ENCODE data around the gene GCNT1.
"Not testable (repeated sequence)": the region's sequence is repeated elsewhere in the genome, so short reads cannot be mapped to it uniquely, and the experiment has no call there.

The GCNT1 gene
- 8.5 to 25.3 (median 15.2) reads per million in 3 experiments for total RNA-seq

DNA sequence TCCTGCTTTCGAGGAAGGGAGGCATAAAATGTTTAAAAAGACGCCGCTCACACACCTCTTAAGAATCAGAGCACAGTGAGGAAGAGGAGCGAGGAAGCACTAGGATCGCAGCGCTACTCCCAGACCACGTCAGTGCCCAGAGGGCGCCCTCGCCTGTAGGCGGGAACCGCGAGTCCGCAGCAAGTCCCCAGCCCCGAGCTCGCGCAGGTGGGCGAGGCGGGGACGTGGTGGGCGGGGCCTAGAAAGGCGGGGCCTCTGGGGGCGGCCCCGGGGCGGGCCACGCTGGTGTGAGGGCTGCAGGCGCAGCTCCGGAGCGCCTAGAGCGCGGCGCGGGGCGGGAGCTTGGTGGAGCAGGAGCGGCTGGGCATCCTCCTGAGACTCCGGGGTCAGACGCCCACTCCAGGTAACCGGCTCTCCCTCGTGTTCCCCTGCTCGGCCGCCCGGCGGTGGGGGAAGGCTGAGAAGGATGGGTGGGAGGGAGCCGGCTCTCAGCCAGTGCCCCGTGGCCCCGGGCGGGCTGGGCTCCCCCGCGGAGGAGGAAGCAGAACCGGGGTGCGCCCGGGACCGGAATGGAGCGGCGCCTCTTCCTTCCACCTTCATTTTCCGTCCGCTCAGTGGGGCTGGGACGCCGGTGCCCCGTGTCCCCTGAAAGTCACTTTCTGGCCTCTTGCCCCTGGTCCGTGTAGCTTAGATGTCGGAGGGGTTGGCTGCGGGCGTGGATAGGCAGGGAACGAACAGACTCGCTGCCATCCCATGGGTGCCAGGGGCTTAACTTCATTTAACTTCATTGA, at the start of gene GCNT1:
GCNT1 (plus strand) TSS at position 280 of the 791 bp plus-strand sequence. CDS start 43,200 bp downstream, outside the sequence.
- DNase-seq: peak; percentile 84

DNA sequence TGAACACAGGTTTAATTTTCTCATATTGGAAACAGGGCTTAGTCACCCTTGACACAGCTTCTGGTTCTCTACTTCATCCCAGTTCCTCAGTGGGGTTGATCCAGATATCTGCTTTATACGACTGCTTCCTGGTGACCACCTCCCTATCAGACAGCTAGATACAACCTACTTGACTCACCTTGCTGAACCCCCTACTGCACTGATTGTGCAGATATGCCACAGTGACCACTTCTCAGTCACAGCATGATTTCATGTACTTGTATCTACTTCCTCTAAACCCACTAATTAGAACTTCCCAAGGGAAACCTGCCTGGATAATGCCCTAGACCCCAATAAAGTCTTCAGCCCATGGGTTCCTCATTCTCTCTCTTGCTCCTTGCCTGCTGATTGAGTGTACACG, 46.3 kb upstream of the GCNT1 start:
- DNase-seq: no peak

DNA sequence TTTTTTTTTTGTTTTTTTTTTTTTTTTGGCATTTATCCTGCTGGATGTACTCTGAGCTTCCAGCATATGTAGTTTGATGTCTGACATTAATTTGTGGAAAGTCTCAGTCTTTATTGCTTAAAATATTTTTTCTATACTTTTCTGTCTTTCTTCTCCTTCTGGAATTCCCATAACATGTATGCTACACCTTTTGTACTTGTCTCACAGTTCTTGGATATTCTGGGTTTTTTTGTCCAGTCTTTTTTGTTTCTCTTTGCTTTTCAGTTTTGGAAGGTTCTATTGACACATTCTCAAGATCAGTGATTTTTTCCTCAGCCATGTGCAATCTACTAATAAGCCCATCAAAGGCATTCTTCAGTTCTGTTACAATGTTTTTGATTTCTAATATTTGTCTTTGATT, 45.3 kb upstream of the GCNT1 start:
- no peak for DNase-seq

DNA sequence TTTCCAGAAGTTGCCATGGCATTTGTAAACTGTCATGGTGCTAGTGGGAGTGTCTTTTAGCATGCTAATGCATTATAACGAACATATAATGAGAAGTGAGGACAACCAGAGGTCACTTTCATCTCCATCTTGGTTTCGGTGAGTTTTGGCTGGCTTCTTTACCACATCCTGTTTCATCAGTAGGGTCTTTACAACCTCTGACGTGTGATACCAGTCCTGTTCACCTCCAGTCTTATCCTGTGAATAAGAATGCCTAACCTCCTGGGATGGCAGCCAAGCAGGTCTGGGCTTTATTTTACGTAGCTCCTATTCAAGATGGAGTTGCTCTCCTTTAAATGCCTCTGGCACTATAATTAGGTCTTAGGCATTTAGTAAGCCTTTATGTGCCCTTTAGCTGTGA, 44.3 kb upstream of the GCNT1 start:
- no peak for DNase-seq

DNA sequence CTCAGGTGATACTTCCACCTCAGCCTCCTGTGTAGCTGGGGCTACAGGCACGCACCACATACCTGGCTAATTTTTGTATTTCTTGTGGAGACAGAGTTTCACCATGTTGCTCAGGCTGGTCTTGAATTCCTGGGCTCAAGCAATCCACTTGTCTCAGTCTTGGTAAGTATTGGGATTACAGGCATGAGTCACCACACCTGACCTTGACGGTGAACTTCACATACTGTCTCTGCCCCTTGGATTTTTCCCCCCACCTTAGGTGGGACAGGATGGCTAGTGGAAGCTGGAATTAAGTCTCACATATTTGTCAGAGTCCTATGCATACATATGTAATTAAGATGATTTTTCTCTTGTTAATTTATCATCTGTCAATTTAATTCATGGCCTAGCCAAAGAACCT, 43.8 kb upstream of the GCNT1 start:
- no peak for DNase-seq

DNA sequence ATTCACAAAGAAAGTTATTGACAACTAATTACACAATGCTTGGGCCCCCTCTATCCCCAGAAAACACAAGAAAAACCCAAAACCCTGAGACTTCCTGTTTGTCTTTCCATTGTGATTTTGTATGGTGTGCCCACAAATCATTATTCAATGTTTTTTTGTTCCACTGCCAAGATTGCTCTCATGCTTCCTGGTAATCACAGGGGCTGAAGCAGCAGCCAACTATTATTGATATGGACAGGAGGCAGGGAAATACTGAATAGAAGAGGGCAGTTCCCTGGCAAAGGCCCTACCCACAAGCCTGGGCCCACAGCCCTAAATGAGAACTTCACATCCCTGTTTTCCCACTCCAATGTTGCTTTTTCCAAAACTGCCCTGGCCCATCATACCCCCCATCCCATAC, 43.3 kb upstream of the GCNT1 start:
- no peak for DNase-seq

DNA sequence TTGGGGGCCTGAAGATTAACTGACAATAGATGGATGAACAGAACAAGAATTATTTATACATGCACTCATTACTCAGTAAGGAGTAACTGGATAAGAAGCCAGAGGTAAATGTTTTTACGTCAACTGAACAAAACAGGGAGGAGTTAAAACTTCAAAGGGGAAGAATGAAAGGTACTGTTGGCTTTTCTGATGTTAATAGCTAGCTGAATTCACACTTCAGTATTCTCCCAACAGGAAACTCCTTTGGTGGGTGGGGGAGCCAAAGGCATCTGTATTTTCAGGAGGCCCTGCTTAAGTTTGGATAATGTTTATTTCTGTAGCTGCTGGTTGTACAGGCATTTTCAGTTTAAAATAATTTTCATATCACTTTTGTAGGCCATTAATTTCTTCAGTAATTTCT, 41.6 kb upstream of the GCNT1 start:
- no peak for DNase-seq

DNA sequence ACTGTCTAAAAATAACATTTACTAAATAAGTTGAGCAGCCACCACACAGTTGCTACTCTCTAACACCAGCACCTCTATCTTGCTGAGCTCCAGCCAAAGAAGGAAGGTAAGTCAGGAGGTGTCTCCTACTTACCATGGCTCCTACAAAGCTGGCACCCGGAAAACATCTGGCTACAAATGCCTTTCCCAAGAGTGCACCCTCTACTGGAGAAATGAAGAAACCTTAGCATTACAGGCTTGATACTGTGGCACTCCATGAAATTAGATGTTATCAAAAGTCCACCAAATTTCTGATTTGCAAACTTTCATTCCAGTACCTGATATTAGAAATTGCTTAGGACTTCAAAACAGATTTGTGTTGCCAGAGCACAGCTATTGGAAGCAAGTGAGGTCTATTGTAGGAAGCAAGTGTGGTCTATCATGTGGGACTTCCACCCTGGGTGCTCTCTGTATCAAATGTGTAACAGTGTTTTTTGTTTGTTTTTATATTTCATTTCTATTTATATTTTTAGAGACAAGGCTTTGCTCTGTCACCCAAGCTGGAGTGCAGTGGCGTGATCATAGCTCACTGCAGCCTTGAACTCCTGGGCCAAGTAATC, 39.1 kb upstream of the GCNT1 start:
- no peak for DNase-seq

DNA sequence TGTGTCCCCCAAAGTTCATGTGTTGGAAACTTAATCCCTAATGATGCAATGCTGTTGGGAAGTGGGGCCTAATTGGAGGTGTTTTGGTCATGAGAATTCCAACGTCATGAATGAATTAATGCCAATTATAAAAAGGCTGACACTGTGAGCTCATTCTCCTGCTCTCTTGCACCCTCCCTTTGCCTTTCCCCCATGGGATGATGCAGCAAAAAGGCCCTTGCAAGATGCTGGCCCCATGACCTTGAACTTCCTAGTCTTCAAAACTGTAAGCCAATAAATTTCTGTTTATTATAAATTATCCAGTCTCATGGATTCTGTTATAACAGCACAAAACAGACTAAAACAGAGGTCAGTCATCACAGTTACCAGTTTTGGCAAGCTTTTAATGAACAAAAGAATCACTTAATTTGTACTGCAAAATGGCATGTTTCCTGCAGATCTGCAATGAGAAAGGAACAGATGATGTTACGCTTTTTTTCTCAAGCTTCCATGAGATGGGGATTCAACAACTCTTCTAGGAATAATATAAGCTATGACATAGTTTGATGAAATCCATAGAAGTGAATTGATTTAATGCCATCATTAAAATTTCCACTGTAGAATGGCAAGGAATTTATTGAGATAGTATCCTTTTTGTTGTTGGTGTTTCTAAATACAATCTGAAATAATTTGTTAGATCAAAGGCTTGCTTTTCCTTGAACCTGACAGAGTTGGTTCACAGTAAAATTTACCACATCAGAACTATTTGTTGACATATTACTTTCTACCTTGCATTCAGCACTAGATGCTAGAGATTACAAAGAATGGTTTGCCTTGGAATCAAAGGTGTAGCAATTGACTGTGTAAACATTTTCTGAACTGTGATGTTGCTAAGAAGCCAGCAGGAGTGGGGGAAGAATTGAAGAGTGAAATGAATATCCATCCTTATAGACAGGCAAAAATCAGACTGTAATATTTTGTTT, 35.5 kb upstream of the GCNT1 start:
- peak; percentile 35 for DNase-seq

DNA sequence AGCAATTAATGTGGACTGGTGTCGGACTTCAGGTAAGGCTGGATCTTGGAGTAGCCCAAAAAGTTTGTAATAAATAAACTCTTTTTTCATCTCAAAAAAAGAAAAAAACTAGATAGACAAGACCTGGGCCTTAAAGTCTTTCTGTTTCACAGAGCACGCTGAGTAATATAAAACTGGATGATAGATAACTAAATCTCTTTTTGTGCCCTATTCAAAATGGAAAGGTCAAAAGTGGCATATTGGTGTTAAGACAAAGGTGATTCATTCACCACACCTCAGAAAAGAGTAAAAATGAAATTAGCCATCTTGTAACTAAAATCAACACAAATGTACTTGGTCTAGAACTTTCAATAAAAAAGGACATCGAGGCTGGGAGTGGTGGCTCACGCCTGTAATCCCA, 34.5 kb upstream of the GCNT1 start:
- no peak for DNase-seq

DNA sequence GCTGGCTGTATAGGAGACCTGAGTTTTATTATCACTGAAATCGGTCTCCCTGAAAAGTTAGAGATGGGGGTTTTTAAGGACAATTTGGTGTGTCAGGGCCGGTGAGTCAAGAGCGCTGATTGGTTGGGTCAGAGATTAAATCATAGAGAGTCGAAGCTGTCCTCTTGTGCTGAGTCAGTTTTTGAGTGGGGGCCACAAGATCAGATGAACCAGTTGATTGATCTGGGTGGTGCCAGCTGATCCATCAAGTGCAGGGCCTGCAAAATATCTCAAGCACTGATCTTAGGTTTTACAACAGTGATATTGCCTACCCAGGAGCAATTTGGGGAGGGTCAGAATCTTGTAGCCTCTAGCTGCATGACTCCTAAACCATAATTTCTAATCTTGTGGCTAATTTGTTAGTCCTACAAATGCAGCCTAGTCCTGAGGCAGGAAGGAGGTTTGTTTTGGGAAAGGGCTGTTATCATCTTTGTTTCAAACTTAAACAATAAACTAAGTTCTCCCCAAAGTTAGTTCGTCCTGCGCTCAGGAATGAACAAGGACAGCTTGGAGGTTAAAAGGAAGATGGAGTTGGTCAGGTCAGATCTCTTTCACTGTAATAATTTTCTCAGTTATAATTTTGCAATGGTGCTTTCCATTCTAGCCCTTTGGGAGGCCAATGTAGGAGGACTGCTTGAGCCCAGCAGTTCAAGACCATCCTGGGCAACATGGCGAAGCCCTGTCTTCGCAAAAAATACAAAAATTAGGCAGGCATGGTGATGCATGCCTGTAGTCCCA, 33.1 kb upstream of the GCNT1 start:
- DNase-seq: no peak

DNA sequence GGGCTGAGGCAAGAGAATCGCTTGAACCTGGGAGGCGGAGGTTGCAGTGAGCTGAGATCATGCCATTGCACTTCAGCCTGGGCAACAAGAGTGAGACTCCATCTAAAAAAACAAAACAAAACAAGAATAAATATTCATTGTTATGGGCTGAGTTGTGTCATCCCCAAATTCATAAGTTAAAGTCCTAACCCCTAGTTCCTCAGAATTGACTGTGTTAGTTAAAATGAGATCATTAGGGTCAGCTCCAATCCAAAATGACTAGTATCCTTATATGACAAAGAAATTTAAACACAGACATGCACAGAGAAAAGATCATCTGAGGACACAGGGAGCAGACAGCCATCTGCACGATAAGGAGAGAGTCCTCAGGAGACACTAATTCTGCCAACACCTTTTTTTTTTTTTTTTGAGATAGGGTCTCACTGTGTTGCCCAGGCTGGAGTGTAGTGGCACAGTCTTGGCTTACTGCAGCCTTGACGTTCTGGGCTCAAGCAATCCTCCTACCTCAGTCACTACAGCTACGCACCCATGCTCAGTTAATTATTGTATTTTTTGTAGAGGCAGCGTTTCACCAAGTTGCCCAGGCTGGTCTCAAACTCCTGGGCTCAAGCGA, 32.1 kb upstream of the GCNT1 start:
- no peak for DNase-seq

DNA sequence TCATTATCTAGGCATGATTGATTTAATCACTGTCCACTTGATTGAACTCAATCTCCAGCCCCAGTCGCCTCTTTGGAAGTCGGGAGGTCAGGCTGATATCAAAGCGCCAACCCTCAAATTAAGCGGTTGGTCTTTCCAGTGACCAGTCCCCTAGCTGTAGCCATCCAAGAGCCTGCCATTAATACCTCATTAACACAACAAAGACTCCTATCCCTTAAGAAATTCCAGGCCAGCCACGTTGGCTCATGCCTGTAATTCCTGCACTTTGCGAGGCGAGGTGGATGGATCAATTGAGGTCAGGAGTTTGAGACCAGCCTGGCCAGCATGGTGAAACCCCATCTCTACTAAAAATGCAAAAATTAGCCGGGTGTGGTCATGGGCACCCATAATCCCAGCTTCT, 27.4 kb upstream of the GCNT1 start:
- no peak for DNase-seq

DNA sequence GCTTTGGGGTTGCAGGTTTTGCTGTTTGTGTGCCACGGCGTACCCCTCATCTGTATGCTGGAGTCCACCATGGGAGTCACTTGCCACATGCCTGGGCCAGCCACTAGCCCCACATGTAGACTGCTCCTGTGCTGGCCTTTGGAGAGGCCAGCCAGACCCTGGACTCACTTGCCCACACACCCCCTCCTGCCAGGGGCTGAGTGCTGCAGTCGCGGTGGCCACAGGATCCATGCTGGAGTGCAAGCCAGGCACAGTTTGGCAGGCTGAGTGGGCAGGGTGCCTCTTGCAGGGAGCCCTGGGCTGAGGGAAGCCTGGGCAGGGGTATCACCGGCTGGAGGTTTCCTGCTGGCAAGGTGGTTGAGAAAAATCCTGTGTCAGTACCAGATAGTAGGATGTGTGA, 25.6 kb upstream of the GCNT1 start:
- no peak for DNase-seq

DNA sequence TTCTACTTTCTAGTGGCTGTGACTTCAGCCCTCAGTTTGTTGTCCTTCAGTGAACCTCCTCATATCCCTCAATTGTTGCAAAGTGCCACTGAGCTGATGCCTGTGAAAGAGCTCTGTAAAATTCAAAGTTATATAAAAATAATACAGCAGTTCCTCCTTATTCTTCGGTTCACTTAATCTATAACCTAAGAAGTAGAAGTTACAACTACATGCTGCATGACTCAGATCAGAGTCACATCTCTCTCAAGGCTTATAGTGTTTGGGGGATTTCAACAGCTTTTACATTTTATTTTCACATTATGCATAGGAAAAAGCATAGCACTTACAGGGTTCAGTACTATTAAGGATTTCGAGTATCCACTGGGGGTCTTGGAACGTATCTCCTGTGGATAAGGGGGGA, 25.1 kb upstream of the GCNT1 start:
- DNase-seq: no peak

DNA sequence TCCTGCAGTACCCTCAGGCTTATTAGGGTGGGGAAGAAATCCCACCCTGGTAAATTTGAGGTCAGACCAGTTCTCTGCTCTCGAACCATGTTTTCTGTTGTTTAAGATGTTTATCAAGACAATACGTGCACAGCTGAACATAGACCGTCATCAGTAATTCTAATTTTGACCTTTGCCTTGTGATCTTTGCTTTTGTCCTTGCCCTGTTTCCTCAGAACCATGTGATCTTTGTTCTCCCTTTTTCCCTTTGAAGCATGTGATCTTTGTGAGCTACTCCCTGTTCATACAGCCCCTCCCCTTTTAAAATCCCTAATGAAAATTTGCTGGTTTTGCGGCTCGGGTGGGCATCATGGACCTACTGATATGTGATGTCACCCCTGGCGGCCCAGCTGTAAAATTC, 24.1 kb upstream of the GCNT1 start:
- not testable (repeated sequence) for DNase-seq

DNA sequence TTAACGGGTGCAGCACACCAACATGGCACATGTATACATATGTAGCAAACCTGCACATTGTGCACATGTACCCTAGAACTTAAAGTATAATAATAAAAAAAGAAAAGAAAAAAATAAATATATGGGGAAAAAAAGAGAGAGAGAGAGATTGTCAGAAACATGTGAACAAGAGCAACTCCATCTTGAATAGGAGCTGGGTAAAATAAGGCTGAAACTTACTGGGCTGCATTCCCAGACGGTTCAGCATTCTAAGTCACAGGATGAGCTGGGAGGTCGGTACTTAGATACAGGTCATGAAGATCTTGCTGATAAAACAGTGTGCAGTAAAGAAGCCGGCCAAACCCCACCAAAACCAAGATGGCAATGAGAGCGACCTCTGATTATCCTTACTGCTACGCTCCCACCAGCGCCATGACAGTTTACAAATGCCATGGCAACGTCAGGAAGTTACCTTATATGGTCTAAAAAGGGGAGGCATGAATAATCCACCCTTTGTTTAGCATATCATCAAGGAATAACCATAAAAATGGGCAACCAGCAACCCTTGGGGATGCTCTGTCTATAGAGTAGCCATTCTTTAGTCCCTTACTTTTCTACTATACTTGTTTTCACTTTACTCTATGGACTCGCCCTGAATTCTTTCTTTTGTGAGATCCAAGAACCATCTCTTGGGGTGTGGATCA, 21.8 kb upstream of the GCNT1 start:
- not testable (repeated sequence) for DNase-seq

DNA sequence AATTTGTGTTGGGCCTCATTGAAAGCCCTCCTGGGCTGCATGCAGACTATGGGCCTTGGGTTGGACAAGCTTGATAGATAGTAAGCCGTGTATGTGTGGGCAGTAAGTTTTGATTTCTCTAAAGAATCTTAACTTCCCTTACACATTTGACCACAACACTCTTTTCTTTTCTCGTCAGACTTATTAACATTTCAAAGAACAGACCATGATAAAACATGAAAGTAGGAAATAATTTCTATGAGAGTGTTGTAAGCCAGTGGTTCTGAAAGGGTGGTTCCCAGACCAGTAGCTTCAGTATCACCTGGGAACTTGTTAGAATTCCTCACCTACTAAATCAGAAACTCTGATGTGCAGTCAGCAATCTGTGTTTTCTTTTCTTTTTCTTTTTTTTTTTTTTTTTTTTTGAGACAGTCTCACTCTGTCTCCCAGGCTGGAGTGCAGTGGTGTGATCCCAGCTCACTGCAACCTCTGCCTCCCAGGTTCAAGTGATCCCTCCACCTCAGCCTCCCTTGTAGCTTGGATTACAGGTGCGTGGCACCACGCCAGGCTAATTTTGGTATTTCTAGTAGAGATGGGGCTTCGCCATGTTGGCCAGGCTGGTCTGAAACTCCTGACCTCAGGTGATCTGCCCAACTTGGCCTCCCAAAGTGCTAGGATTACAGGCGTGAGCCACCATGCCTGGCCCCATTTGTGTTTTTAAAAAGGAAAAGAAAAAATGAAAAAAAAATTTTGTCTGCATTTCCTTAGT, 20.0 kb upstream of the GCNT1 start:
- no peak for DNase-seq

DNA sequence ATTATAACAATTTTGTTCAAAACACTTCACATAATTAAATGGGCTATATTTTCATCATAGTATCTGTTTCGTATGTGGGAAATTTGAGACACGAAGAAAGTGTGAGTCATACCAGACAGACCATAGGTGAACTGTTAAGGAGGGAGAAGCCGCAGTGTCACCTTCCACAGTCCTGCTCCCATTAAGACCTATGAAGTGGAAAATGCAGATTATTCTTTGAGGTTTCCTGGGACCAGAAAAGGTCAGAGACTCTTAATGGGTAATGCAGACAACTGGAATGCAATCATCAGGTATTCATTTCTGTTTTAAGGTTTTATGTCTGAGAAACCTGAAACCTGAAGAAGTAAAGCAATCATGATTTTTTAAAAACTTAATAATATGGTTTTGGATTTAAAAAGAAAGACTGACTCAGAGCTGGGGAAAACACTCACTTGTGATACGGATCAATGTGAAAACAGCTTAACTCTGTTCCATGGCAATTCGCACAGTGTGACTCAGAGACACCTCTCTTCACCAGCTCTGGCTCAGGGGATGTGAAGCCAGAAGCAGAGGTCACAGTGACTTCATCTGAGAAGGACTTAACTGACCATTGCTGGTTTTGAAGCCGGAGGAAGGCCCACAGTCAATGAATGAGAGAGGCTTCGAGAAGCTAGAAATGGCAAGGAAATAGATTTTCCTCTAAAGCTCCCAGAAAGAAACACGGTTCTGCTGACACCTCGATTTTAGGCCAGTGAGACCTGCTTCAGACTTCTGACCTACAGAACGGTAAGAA, 17.2 kb upstream of the GCNT1 start:
- DNase-seq: no peak

DNA sequence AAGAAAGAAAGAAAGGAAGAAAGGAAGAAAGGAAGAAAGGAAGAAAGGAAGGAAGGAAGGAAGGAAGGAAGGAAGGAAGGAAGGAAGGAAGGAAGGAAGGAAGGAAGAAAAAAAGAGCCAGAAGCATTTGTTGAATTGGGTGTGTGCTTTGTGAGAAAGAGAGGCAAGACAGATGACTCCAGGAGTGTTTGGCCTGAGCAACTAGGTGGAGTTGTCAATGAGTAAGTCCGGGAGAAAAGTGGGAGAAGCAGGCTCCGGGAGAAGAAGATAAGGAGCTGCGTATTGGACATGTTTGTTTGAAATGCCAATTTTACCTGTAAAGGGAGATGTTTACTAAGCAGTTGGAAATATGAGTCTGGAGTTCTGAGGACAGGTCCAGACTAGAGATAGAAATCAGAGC, 15.1 kb upstream of the GCNT1 start:
- no peak for DNase-seq
